ENCODE results near the gene SETBP1.
A peak's percentile ranks its signal among the peaks of the same experiment; 100 is the strongest.

Gene SETBP1

DNA sequence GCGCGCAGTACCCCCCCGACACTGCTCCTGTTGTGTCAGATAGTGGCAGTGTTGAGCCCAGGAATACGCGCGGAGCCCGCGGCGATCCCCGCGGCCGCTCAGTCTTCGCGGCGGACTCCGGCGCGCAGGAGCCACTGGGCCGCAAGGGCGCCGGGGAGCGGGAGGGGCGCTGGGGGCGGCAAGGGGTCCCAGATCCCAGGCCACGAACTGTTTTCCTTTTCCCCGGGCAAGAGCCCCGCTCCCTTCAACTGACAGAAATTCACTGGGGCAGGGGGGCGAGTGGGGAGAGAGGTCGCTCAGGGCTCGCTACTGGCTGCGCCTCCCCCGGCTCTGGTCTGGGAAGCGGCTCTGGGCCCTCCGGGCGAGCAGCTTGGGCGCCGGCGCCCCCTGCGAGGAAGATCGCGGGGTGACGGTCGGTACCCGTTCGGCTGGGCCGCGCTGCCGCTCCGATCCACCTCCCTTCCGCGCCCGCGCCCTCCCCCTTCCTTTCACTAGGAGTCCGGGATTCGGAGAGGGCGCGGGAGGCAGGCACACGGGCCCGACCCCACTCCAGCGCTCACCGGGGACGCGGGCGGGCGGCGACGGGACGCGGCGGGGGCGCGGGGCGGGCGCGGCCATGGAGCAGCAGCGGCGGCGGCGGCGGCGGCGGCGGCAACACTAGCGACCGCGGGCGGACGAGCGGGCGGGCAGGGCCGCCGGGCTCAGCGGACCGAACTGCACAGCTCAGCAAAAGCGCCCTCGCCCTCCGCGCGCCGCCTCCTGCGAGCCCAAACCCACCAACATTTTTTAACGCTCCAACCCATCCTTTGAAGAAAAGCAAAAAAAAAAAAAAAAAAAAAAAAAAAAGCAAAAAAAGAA lies 1.4 kb upstream of the SETBP1 start:
- DNase-seq (ENCODE audit: low read depth in 2 of 2) = peak; percentile 52 to 68

DNA sequence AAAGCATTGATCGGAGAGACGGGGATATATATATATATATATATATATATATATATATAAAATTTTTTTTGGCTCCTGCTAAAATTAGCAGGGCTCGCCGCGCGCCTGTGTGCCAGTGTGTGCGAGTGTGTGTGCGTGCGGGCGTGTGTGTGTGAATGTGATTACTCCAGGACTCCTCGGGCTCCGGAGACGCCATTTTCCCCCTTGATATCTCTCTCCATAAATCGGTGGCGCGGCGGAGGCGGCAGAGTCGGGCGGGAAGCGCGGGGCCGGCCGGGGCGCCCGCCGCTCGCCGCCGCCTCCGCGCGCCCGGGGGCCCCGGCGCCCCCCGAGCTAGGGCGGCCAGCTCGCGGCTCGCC lies 795 bp upstream of the SETBP1 start:
- DNase-seq (ENCODE audit: low read depth in 2 of 2) = peak in 1 of 2 experiments; percentile 26

DNA sequence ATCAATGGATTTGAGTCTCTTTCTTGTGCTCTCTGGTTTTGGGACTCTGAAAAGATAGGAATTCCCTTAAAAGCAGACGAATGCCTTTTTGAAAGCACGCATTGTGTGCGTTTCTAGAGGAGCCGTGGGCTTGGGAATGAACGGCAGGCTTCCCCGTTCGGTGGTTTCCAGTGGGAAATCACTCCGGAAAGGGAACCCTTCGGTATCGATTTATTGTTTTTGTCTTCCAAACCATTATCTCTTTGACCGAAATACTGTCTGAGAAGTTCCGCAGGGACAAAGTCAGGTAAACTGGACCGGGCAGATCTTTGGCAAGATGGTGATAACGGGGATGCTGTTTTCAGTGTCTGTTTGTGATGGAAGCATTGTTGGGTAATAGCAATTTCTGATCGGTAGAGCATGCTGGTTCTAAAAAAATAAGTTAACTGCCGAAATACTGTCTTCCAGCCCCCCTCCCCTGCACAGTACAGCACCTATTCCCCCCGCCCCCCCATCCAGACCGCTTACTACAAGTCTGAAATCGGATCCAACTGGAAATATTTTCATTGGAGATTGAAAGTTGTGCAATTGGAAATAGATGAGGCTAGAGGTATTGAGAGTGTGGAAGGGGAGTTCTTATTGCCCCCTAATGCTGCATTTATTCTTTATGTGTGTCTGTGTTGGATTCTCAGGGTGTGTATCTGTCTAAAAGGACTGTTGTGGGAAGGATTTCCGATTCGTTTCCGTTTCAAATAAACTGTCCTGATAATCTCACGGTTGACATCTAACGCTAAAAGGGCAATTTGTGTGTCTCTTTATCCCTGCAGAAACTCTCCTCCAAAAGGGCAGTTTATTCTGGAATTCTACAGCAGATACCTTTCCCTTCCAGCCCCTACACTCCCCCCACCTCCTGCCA lies 635 bp downstream of the SETBP1 start:
- no peak for DNase-seq (ENCODE audit: low read depth in 2 of 2)

DNA sequence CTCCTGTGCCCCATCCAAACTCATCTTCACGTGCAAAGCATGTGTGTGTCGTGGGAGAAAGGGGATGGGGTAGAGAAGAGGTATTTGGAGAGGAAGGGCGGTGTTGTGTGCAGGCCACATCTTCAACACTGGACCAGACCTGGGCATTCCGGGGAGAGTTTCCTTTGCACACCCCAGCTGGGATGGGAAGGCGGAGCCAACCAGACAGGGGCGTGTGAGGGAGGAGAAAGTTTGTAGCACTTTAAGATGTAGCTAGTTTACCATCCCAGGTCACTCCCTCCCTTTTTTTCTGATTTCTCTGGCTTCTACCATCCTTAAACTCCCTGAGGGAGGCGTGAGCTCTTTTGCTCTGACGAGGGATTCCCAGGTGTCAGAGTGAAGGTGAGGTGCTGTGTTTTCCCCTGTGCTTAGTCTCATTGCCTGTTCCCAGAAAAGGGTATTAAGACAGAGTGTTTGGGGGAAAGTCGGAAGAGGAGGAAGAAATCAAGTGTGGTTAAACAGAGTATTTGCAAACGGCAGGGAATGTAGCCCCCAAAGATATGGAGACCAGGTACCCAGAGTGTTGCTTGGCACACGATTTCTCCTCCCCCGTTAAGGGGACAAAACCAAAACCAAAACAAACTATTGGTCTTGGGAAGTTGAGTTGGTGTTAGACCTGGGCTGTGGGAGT lies 1.6 kb downstream of the SETBP1 start:
- DNase-seq (ENCODE audit: low read depth in 2 of 2) = no peak

DNA sequence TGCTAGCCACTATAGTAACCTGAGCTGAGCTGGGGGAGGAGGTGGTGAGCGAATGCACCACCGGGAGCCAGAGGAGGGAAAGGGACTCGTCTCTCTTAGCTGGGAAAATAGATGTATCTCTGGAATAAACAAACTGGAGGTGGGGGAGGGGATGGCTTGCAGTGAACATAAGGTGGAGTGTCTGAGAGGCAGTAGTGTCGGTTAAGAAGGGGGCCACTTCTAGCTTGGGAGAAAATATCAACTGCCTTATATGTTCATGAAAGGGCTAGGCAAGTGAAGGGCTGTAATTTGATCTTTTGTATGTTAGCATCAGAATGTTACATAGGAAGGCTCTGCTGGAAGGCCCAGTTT lies 2.2 kb downstream of the SETBP1 start:
- DNase-seq (ENCODE audit: low read depth in 2 of 2) = no peak

DNA sequence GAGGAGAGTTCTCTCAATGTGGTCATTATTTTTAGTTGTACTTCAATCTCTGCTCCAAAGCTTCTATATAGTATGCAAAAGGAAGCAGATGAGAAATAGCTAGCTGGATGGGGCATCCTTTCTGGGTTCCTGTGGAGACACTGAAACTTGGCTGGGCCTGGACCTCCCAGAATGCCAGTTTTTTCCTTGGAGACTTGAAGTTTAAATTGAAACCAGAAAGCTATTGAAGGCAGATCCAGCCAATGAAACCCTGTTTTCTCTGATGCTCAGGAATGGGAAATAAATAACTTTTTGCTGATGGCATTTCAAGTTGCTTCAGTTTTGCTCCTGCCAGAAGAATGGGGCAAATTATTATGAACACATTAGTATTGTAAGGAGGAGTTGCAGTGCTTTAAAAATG lies 2.9 kb downstream of the SETBP1 start:
- DNase-seq (ENCODE audit: low read depth in 2 of 2) = no peak

DNA sequence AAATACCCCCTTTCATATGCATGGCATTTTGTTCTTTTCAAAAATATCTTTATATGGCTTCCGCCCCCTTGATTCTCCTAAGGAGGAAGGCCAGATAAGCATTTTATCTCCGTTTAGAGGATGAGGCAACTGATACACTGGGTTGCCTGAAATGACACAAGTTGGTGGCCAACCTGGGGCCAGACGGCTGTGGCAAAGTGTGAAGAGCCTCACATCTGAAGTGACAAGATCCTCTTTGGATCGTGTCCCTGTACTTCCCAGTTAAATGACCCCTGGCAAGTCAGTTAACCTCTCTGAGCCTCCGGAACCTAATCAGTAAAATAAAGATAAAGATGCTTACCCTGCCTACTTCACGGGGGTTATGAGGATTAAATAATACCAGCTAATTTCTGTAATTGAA lies 4.6 kb downstream of the SETBP1 start:
- no peak for DNase-seq (ENCODE audit: low read depth in 2 of 2)

DNA sequence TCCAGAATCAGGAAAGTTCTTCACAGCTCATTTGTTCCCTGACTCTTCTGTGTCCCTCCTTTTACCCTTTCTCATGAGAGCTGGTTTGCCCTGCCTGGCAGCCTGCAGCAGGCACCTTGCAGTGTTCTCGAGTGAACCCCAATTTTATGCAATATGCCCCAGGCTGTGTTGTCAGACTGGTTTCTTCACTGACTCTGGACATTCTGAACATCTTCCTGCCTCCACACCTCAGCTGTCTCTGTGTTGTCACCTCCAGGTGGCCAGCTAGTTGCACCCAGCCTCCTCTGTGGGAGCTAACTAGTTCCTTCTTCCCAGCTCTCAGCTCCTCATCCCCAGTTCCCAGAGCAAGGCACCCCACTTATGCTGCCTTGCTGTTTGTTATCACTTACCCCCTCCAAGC lies 5.5 kb downstream of the SETBP1 start:
- no peak for DNase-seq (ENCODE audit: low read depth in 2 of 2)

DNA sequence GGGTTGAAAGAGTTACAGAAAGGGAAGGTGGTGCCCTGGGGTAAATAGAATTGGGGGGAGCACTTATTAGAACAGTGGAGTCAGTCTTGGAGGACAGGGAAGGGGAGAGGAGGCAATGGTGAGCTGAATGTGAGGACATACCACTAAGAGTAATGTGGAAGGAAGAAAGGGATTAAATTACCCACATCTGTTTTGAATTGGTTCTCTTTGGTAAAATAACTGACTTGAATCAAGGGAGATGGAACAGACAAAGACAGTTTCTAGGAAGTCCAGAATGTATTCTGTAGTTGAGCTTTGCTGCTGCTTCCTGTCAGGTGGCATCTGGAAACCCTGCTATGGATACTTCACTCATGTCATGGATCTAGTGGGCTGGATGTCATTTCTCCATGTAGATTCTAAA lies 6.7 kb downstream of the SETBP1 start:
- no peak for DNase-seq (ENCODE audit: low read depth in 2 of 2)

DNA sequence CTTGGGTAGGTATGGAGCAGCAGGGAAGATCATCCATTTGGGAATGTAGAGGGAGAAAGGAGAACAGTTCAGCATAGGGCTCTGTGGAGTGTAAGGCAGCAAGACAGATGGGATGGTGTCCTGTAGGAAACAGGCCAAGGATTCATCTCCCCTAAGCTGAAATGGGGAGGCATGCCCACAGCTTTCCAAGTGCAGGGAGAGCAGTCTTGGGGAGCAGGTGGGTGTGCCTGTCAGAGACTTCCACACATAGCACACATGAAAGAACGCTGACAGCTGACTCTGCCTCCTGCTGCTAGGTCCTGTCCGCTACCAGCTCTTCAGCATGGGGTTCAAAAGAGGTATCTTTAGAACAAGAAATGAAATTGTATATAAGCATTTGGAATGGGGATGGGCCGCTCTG lies 9.0 kb downstream of the SETBP1 start:
- no peak for DNase-seq (ENCODE audit: low read depth in 2 of 2)

DNA sequence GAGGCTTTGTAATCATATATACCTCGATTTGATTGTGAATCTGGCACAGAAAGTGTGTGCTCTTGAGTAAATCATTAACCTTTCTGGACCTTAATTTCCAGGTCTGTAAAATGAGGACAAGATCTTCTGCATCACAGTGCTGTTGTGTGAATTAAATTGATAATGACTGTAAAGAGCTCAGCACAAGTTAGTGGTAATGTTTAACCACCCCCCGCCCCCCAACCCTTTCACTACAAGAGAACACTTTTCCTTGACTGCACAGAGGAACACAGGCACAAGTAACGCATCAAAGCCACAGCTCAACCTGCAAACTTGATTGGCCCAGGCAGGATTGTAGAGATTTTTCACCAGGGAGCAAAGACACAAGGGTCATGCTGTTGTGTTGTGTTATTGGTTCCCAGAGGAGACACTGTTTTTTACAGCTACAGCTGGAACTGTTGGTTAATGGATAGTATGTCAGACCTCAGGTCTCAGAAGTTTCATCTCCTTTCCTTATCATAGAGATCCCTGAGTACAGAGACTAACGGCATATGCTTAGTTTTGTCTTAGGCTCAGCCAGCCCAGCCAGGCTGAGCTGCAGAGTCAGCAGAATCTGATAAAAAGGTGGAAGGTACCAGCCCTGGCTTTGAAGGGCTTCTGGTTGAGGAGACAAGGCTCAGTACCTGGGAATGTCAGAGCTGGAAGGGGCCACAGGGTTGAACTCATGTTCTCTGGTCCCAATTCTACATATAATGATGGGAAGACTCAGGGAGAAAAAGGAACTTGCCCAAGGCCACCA lies 10.6 kb downstream of the SETBP1 start:
- DNase-seq (ENCODE audit: low read depth in 2 of 2) = no peak

DNA sequence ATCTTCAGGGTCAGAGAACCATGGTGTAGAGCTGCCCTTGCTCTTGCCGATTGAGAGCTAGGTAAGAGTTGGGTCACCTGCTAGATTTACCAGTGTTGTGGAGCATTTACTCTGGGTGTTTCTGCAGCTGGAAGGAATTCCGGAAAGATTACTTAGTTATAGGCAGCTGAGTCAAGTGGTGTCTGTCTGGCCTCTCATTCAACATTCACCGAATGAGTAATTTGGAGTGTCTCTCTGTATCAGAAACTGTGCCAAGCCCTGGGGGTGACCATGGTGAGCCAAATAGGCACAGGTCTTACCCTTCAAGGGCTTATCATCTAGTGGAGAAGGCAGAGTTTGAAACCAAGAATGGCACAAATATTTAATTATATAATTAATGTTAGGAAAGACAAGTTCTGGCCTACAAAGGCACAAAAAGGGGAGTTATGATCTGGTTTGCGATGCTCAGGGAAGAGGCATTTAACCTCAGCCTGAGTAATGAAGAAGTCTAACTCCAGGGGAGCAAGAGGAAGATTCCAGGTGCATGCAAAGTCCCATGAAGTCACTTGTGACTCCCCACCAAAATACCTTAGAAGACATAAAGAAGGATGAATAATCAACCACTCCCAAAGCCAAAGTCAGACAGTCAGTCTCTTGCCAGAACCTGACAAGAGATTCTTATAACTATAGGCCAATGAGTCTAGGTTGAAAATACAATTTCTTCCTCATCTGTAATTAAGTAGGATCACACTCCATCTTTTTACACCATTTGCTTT lies 12.5 kb downstream of the SETBP1 start:
- DNase-seq (ENCODE audit: low read depth in 2 of 2) = no peak

DNA sequence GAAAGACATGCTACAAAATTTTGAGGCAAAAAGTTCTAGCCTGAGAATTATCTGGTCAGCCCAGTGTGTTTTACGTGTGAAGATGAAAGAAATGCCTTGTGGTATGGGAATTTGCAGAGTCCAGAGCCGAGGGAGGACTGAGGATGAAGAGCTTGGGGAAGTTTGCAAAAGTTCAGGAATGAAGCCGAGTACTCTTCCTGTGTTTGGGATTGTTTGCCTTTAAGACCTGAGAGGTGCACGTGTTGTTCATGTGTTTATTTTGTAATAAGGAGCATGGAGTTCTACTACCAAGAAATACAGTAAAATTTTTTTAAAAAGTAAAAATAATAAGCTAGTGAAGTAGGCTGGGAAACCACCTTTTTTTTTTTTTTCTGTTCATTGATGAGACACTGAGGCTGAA lies 14.8 kb downstream of the SETBP1 start:
- DNase-seq (ENCODE audit: low read depth in 2 of 2) = no peak

DNA sequence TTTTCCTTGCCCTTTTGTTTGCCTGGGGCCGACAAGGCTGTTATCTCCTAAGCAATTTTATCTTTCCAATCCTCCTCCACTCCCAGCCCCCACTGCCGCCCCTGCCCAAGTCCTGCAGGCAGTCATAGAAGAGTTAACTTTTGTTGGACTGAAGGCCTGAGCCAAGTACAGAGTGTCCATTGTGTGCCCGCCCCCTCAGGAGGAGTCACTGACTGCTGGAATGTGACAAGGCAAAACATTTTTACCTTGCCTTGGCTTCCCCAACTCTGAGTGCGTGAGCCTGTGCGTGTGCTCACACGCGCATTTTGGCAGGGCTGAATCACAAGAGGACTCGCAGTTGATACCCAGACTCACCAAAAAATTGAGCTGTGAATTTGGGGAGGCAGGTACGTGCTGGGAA lies 16.2 kb downstream of the SETBP1 start:
- no peak for DNase-seq (ENCODE audit: low read depth in 2 of 2)

DNA sequence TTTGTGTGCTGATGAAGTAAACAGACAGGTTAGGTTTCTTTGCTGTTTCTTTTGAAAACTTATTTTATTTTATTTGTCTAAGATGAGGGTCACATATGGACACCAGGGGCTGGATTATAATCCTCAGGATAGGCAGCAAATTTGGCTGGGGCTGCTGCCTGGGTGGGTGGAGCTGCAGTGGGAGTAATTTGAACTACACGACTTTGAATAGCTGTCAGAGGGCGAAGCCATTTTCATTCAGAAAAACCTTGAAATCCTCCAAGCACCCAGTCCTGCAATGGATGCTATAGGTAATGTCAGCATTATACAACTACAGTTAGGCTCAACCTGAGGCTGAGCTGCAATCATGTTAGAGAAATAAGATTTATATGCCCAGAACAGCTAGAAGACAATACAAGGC lies 16.6 kb downstream of the SETBP1 start:
- DNase-seq (ENCODE audit: low read depth in 2 of 2) = no peak

DNA sequence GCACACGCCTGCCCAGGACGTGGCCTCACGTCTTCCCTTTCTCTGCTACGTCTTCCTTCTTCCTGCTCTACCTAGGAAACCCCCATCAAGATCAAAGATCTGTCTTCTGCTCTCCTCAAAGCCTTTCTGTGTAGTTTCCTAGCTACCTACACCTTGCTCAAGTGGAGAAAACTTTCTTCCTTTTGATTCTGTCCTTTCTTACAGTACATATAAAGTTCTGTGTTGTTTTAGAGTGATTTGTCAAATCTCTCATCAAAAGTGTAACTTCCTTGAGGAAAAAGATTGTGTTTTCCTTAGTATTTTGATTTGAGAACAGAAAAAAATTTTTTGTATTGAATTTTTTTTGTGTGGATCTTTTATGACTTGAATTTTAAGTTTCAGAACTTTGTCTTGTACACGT lies 17.8 kb downstream of the SETBP1 start:
- no peak for DNase-seq (ENCODE audit: low read depth in 2 of 2)

DNA sequence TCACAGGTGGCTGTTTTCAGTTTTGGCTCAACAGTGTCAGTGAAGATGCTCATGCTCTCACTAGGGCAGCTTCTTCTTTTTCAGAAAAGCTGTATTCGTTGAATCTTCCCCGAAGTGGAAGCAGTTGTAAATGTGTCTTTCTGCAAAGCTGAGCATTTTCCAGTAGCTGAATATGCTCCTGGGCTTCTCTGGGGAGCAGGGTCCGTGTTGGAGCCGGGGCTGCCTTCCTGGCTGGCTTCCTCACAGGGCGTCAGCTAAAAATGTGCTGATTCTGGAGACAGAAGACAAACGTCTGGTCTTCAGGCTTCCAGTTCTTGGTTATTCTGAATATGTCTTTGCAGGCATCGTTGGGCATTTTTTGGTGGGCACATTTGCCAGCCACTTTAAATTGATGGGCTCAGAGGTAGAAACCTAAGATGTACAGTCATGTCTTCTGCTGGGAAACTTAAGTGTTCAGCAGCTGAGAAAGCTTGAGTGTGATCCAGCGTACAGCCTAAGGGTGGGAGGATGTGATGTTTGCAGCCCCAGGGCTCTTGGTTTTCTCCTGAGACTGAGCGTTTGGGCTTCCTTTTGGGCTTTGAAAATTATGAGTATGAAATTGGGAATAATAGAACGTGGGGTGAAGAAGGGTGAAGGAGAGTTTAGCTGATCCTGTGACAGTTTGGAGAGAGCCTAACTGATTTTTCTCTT lies 19.0 kb downstream of the SETBP1 start:
- no peak for DNase-seq (ENCODE audit: low read depth in 2 of 2)

DNA sequence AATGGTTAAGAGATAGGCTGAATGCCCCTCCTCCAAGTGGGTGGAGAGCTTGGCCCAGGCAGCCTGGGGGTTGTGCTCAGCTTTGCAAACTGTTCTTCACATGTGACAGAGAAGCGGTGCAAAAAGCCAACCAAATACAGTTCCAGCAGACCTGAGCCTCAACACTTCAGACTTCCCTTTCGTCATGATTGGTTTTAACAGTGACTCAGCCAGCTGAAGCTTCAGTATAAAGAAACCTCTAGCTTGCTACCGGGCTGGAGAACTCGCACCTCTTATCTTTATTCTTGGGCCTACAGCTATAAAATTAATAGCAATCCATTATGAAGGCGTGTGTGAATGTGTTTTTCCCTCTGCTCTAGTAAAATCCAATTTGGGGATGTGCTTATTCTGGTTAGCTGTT lies 20.0 kb downstream of the SETBP1 start:
- no peak for DNase-seq (ENCODE audit: low read depth in 2 of 2)

DNA sequence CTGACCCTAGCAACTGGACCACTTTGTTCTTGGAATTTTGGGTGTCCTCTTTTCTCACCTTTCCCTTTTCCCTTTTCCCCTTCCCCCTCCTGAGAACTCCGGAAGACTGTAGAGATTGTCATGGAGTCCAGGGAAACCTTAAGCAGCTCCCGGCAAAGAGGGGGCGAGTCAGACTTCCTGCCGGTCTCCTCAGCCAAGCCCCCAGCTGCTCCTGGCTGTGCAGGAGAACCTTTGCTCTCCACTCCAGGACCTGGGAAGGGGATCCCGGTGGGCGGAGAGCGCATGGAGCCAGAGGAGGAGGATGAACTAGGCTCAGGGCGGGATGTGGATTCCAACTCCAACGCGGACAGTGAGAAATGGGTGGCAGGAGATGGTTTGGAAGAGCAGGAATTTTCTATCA lies 20.5 kb downstream of the SETBP1 start:
- no peak for DNase-seq (ENCODE audit: low read depth in 2 of 2)

DNA sequence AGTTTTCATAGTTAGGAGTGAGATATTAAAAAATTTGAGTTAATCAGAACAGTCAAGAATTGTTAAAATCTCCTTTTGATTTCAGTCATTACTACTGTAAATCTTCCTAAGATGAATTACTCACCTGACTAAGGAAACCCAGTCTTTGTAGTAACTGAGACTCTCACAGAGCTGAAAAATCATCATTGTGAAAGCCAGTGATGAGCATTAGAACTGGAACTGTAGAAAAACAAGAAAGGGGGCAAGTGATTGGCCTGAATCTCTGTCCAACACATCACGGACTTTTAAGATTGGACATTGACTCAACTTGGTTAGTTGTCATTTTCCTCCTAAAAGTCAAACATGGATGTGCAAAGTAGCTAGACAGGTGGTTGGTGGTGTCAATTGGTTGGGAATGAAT lies 21.9 kb downstream of the SETBP1 start:
- no peak for DNase-seq (ENCODE audit: low read depth in 2 of 2)
